Caco-2 (cell line): ENCODE results near the gene ZNF804B. TPM values are rescaled to one million over a fixed set of nuclear protein-coding genes. Genes with fewer than 3 reads are reported as not detected.

Source experiments
- BruUV-seq: library from RNA; stranded (reverse); fragments of 400-500 nt; replicated peaks from 2 replicates; lab custom pipeline; 2021; lab: Mats Ljungman, UMichigan
- CTCF ChIA-PET: fragments of 300-600 bp; sonication (Branson Sonifier 250); formaldehyde crosslinking; loops from one replicate; lab custom pipeline; 2022; ENCODE audit warnings: antibody characterized with exemption; lab: Charles Lee
- POLR2A ChIA-PET: fragments of 300-600 bp; sonication (Branson Sonifier 250); formaldehyde crosslinking; loops from one replicate; lab custom pipeline; 2022; ENCODE audit warnings: antibody characterized with exemption; lab: Charles Lee
- DNase-seq, 2 experiments: peaks; one replicate each; pipeline versions ENCODE4 v3.0.0 to v3.0.0-alpha.2; 2020 to 2022
- H3K27me3 ChIP-seq: replicated peaks from 2 replicates; pipeline ENCODE4 v1.6.0; 2011; ENCODE audit warnings: low read length; ENCODE audit not compliant: control insufficient read depth, insufficient read depth
- H3K36me3 ChIP-seq: 2 replicates; pipeline ENCODE4 v1.5.1; 2011; ENCODE audit warnings: low read length; ENCODE audit not compliant: control insufficient read depth, insufficient read depth
- H3K4me1 ChIP-seq: fragments of 250-450 bp; sonication (Bioruptor Pico); 2 replicates; pipeline ENCODE4 v1.5.1; 2020; ENCODE audit warnings: mild to moderate bottlenecking
- H3K4me3 ChIP-seq: 2 replicates; pipeline ENCODE4 v1.5.1; 2011; ENCODE audit warnings: low read depth, mild to moderate bottlenecking, control low read depth, low read length
- H3K9me3 ChIP-seq: fragments of 250-450 bp; sonication (Bioruptor Pico); 2 replicates; pipeline ENCODE4 v1.5.1; 2020; ENCODE audit warnings: mild to moderate bottlenecking, moderate library complexity
- H3K27ac Mint-ChIP-seq: one replicate; pipeline ENCODE4 v1.8.0; 2022; ENCODE audit warnings: mixed read lengths; ENCODE audit not compliant: unreplicated experiment
- H3K27me3 Mint-ChIP-seq: one replicate; pipeline ENCODE4 v1.8.0; 2022; ENCODE audit warnings: mixed read lengths; ENCODE audit not compliant: insufficient read depth, unreplicated experiment
- H3K36me3 Mint-ChIP-seq: one replicate; pipeline ENCODE4 v1.8.0; 2022; ENCODE audit warnings: mild to moderate bottlenecking, mixed read lengths; ENCODE audit not compliant: insufficient read depth, unreplicated experiment
- H3K4me1 Mint-ChIP-seq: one replicate; pipeline ENCODE4 v1.8.0; 2022; ENCODE audit warnings: low read depth, mixed read lengths; ENCODE audit not compliant: unreplicated experiment
- H3K4me3 Mint-ChIP-seq: one replicate; pipeline ENCODE4 v1.8.0; 2022; ENCODE audit warnings: mild to moderate bottlenecking, moderate library complexity, mixed read lengths; ENCODE audit not compliant: unreplicated experiment
- H3K9me3 Mint-ChIP-seq: one replicate; pipeline ENCODE4 v1.8.0; 2022; ENCODE audit warnings: mixed read lengths; ENCODE audit not compliant: unreplicated experiment
- intact Hi-C: fragments of 100-400 bp; cut with micrococcal nuclease; formaldehyde crosslinking; loops from one replicate; pipeline ENCODE4 v1.10.0; 2022; ENCODE audit not compliant: unreplicated experiment
- total RNA-seq: library from RNA; stranded (reverse); gene quantifications from 2 replicates; pipeline ENCODE4 v1.2.3, GENCODE V29; 2022
- TF ChIP-seq, protein P1 (sequence below), 2 experiments: fragments of 200-600 bp in 1 of 2; IDR thresholded peaks; 1 replicate in 1 of 2; 2 replicates in 1 of 2; pipeline versions ENCODE4 v1.5.1 to v1.8.0; 2011 to 2022; ENCODE audit warnings: antibody characterized with exemption in 1 of 2, control low read depth in 1 of 2, inconsistent platforms in 1 of 2, low read depth in 1 of 2, low read length in 1 of 2, mild to moderate bottlenecking in 1 of 2, moderate library complexity in 1 of 2; ENCODE audit not compliant: insufficient read depth in 1 of 2, severe bottlenecking in 1 of 2, unreplicated experiment in 1 of 2

The ZNF804B gene
- total RNA-seq, 1 experiment from 2014 or later, result not detected

DNA sequence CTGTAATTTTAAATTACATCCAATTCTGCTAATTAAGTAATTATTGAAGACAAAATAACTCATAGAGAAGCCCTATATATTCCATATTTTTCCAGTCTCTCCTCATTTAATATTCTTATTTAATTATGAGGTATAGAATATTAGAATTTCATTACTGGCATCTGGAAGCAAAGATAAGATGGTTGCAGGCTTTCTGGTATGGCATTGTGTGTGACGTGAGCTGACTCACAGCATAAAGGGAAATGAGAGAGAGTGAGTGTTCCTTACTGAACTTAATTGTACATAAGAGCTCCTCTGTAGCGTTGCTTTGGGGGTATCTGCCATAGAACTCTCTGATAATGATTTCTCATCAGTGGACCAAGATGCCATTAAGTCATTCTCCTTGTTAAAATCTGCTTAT lies 163.4 kb downstream of the ZNF804B start:
- H3K27me3 Mint-ChIP-seq, result peaks cover 6% of the 10 kb centered on the region

GRCh38 chr7:88928276-88928675 lies 168.8 kb downstream of the ZNF804B start:
- Mint-ChIP-seq H3K4me3 (no peak overlapping the region), H3K4me1 (no peaks in the 10 kb centered on the region), H3K36me3 (no peaks in the 10 kb centered on the region), H3K27me3 (peaks cover 6% of the 10 kb centered on the region), H3K9me3 (no peaks in the 10 kb centered on the region), H3K27ac (no peak overlapping the region)
- H3K4me3 ChIP-seq, result no peak overlapping the region
- H3K9me3 ChIP-seq, result no peaks in the 10 kb centered on the region
- intact Hi-C loops, result no loop called here
- no TSS peak for BruUV-seq
- no peaks in the 10 kb centered on the region for H3K36me3 ChIP-seq
- H3K4me1 ChIP-seq, result no peaks in the 10 kb centered on the region
- ChIA-PET CTCF (no interaction called here), POLR2A (no interaction called here)
- no peak for DNase-seq
- H3K27me3 ChIP-seq, result no peaks in the 10 kb centered on the region
- TF ChIP-seq, protein P1, sequence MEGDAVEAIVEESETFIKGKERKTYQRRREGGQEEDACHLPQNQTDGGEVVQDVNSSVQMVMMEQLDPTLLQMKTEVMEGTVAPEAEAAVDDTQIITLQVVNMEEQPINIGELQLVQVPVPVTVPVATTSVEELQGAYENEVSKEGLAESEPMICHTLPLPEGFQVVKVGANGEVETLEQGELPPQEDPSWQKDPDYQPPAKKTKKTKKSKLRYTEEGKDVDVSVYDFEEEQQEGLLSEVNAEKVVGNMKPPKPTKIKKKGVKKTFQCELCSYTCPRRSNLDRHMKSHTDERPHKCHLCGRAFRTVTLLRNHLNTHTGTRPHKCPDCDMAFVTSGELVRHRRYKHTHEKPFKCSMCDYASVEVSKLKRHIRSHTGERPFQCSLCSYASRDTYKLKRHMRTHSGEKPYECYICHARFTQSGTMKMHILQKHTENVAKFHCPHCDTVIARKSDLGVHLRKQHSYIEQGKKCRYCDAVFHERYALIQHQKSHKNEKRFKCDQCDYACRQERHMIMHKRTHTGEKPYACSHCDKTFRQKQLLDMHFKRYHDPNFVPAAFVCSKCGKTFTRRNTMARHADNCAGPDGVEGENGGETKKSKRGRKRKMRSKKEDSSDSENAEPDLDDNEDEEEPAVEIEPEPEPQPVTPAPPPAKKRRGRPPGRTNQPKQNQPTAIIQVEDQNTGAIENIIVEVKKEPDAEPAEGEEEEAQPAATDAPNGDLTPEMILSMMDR (IDR thresholded peaks at IDR 0.05; ENCODE audit: insufficient read depth in 1 of 2, low read depth in 1 of 2, low read length in 1 of 2, severe bottlenecking in 1 of 2, unreplicated experiment in 1 of 2), result no peak

More for the DNA sequence above, 163.4 kb downstream of the ZNF804B start:
- intact Hi-C loops, result no loop called here
- no peaks in the 10 kb centered on the region for H3K9me3 ChIP-seq
- no peaks in the 10 kb centered on the region for H3K4me1 ChIP-seq
- ChIA-PET CTCF (no interaction called here), POLR2A (no interaction called here)
- no peaks in the 10 kb centered on the region for H3K4me1 Mint-ChIP-seq
- no TSS peak for BruUV-seq
- H3K27ac Mint-ChIP-seq, result no peak overlapping the region
- no peak overlapping the region for H3K4me3 Mint-ChIP-seq
- H3K36me3 Mint-ChIP-seq, result no peaks in the 10 kb centered on the region
- no peaks in the 10 kb centered on the region for H3K36me3 ChIP-seq
- H3K4me3 ChIP-seq, result no peak overlapping the region
- H3K9me3 Mint-ChIP-seq, result no peaks in the 10 kb centered on the region
- DNase-seq, result no peak
- no peaks in the 10 kb centered on the region for H3K27me3 ChIP-seq
- TF ChIP-seq, protein P1 (IDR thresholded peaks at IDR 0.05; ENCODE audit: insufficient read depth in 1 of 2, low read depth in 1 of 2, low read length in 1 of 2, severe bottlenecking in 1 of 2, unreplicated experiment in 1 of 2), result no peak

DNA sequence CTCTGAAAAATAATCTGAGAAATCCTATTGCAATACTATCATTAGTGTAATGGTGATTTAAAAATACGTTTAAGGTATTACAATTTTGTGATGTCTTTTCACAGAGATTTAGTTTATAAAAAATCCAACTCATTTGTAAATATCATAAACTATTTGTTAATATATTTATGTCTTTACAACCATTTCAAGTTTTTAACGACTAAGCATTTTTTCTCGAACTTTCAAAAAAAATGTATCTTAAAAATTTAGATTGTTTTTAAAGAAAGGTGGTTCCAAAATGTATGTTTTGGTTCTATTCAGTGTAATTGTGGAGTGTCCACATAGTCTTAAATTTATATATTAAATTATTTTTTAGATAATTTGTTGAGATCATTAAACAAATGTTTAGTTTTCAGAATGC lies 170.2 kb downstream of the ZNF804B start:
- H3K4me1 Mint-ChIP-seq, result no peaks in the 10 kb centered on the region
- ChIA-PET CTCF (no interaction called here), POLR2A (no interaction called here)
- no peaks in the 10 kb centered on the region for H3K9me3 ChIP-seq
- no TSS peak for BruUV-seq
- H3K4me3 Mint-ChIP-seq, result no peak overlapping the region
- H3K36me3 Mint-ChIP-seq, result no peaks in the 10 kb centered on the region
- H3K4me1 ChIP-seq, result no peaks in the 10 kb centered on the region
- no peak overlapping the region for H3K27ac Mint-ChIP-seq
- no peaks in the 10 kb centered on the region for H3K36me3 ChIP-seq
- TF ChIP-seq, protein P1 (IDR thresholded peaks at IDR 0.05; ENCODE audit: insufficient read depth in 1 of 2, low read depth in 1 of 2, low read length in 1 of 2, severe bottlenecking in 1 of 2, unreplicated experiment in 1 of 2), result no peak
- H3K4me3 ChIP-seq, result no peak overlapping the region
- peaks cover 3% of the 10 kb centered on the region for H3K27me3 Mint-ChIP-seq
- DNase-seq, result no peak
- H3K9me3 Mint-ChIP-seq, result no peaks in the 10 kb centered on the region
- intact Hi-C loops, result no loop called here
- H3K27me3 ChIP-seq, result no peaks in the 10 kb centered on the region
